GM10266 (cell line): ENCODE measurements around the gene ZNF385D.

Experiments
- DNase-seq: peaks from one replicate; pipeline ENCODE4 v3.0.0; 2012; ENCODE audit errors: extremely low spot score
- CTCF ChIP-seq: IDR thresholded peaks from 2 replicates; pipeline ENCODE4 v1.5.1; 2012; ENCODE audit warnings: mild to moderate bottlenecking, low read depth; ENCODE audit not compliant: control insufficient read depth, insufficient read depth; ENCODE audit errors: missing control alignments

ZNF385D gene

DNA sequence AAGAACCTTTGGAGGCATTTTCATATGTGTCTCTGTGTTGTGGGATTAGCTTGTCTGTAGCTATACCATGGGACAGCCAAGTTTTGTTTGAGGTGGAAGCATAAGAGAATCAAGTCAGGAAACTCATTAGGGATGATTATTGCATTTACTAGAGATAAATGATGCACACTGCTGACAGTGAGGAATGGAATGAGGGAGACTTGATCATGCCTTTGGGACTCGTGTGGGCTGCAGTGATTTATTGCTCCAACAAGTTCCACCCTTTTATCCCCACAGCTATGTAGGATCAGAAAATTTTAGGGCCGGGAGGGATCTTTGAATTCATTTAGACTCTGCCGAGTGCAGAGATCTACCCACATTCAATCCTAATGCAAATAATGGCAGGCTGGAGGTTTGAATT lies 16.3 kb downstream of the ZNF385D start:
- no peak for TF ChIP-seq CTCF

GRCh38 chr3:21729888-21730459 lies 21.0 kb downstream of the ZNF385D start:
- TF ChIP-seq CTCF = no peak
- no peak for DNase-seq

More for the DNA sequence above, 16.3 kb downstream of the ZNF385D start:
- no peak for DNase-seq

DNA sequence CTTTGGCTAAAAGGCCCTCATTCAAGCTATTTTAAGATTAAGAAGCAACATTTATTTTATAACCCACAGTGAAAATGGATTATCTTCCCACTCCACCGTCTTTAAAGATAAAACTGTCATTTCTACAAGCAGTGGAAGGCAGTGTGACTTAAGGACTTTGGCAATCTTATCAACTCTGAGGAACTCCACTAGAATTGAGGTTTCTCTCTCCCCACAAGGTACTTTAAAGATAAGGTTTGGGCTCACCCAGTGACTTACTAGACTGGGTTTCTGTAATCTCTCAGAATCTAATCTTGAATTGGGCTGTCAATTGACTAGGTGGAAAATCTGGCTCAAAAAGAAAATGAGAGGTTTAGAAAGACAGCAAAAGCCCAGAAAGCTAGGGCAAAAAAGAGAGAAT lies 21.7 kb downstream of the ZNF385D start:
- TF ChIP-seq CTCF = no peak
- DNase-seq = no peak

DNA sequence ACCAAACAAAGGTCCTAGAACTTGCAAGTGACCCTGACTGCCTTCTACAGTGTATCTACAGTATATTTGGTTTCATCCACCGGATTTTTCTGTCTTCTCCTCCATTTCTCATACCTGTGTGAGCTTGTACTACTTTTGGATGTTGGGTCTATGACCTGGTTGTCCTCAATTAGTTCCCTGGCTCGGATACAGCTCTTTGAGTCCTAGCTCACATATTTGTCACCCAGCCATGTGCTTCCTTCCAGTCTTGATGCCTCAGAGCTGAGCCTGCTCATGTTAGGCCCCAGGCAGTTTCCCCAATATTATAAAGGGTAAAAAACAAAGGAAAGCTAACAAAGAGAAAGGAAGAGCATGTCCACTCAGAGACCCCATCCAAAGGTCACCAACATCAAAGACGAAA lies 28.2 kb downstream of the ZNF385D start:
- no peak for DNase-seq
- no peak for TF ChIP-seq CTCF

GRCh38 chr3:21722301-21722700 lies 28.7 kb downstream of the ZNF385D start:
- DNase-seq = no peak
- TF ChIP-seq CTCF = no peak

DNA sequence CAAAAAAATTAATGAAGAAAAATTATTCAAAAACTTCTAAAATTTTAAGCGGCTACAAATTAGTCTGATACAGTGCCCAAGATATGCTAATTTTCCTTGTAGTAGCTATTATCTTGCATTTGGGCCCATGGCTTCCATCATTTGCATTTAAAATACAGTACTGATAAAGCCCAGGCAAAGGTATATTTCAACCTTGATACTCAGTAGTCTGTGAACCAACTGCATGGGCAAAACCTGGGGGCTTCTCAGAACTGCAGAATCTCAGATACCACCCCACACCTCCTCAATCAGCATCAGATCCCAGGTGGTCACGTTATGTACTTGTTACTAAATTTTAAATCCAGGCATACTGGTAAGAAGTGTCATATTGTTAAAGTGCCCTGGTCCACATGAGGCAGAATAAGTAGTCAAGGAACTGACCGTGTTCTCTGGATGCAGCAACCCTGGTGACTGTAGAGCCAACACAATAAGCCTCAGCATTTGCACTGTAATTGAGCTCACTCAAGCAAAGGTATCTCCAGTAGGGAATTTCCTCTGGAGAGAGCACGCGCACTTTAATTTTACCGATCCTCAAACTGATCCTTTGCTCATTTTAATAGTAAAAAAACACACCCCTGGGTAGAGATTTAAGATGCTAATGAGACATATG lies 31.9 kb downstream of the ZNF385D start:
- no peak for TF ChIP-seq CTCF
- DNase-seq = no peak

GRCh38 chr3:21718161-21718765 lies 32.7 kb downstream of the ZNF385D start:
- no peak for TF ChIP-seq CTCF

More at GRCh38 chr3:21718161-21718765, 32.7 kb downstream of the ZNF385D start:
- DNase-seq = no peak
